Mesothelial cell of epicardium (in vitro differentiated cells): ENCODE results near the gene TMIE. TPM values are rescaled to one million over a fixed set of nuclear protein-coding genes. Genes with fewer than 3 reads are reported as not detected.
A peak's percentile ranks its signal among the peaks of the same experiment; 100 is the strongest.

ENCODE experiments used
- DNase-seq, 2 experiments: peaks; one replicate each; pipeline ENCODE4 v3.0.0; 2021; ENCODE audit warnings: low spot score in 2 of 2; ENCODE audit not compliant: unreplicated experiment in 2 of 2
- H3K27ac Mint-ChIP-seq: 2 replicates; pipeline ENCODE4 v1.8.0; 2021; ENCODE audit warnings: mixed read lengths
- H3K27me3 Mint-ChIP-seq: 2 replicates; pipeline ENCODE4 v1.8.0; 2021; ENCODE audit warnings: low read depth, mixed read lengths
- H3K36me3 Mint-ChIP-seq: 2 replicates; pipeline ENCODE4 v1.8.0; 2021; ENCODE audit warnings: mixed read lengths
- H3K4me1 Mint-ChIP-seq: 2 replicates; pipeline ENCODE4 v1.8.0; 2021; ENCODE audit warnings: mixed read lengths
- H3K4me3 Mint-ChIP-seq: 2 replicates; pipeline ENCODE4 v1.8.0; 2021; ENCODE audit warnings: mild to moderate bottlenecking, moderate library complexity, mixed read lengths
- H3K9me3 Mint-ChIP-seq: 2 replicates; pipeline ENCODE4 v1.8.0; 2021; ENCODE audit warnings: mixed read lengths
- total RNA-seq: library from RNA; stranded (reverse); gene quantifications from 3 replicates; pipeline ENCODE4 v1.2.1, GENCODE V29; 2021
- TF ChIP-seq, protein P1 (sequence below): fragments of 200-600 bp; sonication (generic); IDR thresholded peaks from one replicate; pipeline ENCODE4 v1.5.0; 2021; ENCODE audit warnings: antibody characterized with exemption; ENCODE audit not compliant: unreplicated experiment

The TMIE gene
- total RNA-seq, 1 donor from 2014 or later, result 0.54 TPM

DNA sequence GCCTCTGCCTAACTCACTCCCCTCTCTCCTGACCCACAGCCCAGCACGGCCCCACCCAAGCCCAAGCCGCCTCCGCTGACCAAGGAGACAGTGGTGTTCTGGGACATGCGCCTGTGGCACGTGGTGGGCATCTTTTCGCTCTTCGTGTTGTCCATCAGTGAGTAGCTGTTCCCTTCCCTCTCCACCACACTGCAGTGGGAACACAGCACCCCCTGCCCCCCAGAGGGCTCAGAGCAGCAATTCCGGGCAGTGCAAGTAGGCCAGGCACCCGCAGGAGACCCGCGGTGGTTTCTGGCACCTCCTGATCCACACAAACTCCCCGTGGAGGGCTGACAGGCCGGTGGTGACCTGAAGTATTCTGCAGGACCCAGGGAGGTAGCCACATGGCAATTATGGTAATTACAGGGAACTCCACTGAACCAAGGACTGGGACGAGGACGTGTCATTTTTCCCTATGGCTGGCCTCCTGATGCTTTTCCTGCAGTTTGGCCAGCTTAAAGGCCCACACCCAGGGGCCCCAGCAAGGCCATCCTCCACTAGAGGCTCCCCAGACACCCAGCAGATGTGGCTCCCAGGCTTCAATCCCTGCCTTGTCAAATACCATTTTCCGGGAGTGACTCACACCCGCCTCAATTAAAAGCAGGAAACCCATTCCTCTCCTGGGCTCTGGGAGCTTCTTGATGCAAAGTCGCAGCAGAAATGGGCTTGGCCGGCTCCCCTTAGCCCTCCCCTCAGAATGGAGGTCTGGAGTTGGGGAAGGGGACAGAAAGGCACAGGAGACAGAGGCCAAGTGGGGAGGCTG is 4.8 kb downstream of the TMIE start:
- Mint-ChIP-seq H3K36me3 (no peaks in the 10 kb centered on the region), H3K27ac (peak overlapping the region; percentile 47), H3K9me3 (no peaks in the 10 kb centered on the region), H3K4me3 (no peak overlapping the region), H3K27me3 (peaks cover 24% of the 10 kb centered on the region), H3K4me1 (peaks cover 16% of the 10 kb centered on the region)
- no peak for DNase-seq
- TF ChIP-seq, protein P1, sequence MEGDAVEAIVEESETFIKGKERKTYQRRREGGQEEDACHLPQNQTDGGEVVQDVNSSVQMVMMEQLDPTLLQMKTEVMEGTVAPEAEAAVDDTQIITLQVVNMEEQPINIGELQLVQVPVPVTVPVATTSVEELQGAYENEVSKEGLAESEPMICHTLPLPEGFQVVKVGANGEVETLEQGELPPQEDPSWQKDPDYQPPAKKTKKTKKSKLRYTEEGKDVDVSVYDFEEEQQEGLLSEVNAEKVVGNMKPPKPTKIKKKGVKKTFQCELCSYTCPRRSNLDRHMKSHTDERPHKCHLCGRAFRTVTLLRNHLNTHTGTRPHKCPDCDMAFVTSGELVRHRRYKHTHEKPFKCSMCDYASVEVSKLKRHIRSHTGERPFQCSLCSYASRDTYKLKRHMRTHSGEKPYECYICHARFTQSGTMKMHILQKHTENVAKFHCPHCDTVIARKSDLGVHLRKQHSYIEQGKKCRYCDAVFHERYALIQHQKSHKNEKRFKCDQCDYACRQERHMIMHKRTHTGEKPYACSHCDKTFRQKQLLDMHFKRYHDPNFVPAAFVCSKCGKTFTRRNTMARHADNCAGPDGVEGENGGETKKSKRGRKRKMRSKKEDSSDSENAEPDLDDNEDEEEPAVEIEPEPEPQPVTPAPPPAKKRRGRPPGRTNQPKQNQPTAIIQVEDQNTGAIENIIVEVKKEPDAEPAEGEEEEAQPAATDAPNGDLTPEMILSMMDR, result no peak

DNA sequence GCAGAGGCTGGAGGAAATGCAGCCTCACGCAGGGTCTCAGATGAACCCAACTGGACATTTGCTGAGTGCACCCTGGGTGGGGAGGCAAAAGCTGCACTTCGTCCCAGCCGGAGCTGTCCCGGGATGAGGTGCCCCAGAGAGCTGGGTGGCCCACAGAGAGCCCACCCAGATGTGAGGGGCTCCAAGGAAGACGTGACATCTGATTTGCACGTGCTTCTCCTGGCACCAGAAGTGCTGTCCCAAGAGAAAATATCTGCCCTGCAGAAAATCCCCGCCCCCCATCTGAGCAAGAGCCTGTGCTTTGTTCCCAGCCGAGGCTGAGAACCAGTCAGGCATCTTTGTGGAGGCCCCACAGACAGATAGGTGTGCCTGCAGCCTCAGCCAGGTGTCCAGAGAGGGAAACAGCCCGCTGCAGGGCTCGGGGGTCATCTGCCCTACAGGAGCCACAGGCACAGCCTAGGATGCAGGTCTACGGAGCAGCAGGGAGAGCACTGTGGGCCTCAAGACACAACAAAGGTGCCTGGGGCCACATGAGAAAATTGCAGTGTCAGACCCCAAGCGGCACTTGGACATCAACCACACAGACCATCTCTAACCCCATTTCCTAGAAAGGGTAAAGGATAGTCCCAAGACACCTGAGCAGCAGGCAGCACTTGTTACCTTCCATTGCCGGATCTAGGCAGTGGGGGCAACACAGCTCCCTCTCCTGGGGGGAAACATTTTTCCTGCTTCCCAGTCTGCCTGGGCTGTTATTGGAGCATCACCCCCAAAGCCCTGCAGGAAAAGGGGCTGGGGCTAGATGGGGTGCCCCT is 5.8 kb downstream of the TMIE start:
- Mint-ChIP-seq H3K9me3 (no peaks in the 10 kb centered on the region), H3K36me3 (no peaks in the 10 kb centered on the region), H3K4me3 (no peak overlapping the region), H3K27me3 (peaks cover 19% of the 10 kb centered on the region), H3K4me1 (peaks cover 11% of the 10 kb centered on the region), H3K27ac (no peak overlapping the region)
- peak in 1 of 2 experiments; percentile 13 for DNase-seq
- TF ChIP-seq, protein P1, result no peak

DNA sequence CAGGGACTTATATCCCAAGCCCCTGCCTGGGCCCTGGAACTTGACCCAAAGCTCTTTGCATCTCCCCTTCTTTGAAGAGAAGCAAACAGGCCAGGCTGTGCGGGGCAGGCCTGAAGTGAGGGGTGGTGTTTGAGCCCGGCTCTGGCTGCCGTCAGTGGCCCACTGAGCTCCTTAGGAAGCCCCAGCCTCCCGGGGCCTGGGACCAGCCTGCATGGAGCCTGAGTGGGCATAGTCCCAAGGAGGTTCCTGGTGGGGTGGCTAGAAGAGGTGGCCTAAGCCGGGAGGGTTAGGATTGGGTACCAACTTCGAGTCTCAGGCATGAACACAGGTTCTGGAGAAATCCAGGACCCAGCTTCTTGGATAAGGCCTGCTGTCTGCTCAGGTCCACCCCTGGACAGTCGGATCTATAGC is 6.4 kb downstream of the TMIE start:
- Mint-ChIP-seq H3K4me1 (peaks cover 6% of the 10 kb centered on the region), H3K27ac (no peak overlapping the region), H3K36me3 (no peaks in the 10 kb centered on the region), H3K27me3 (peaks cover 13% of the 10 kb centered on the region), H3K9me3 (no peaks in the 10 kb centered on the region), H3K4me3 (no peak overlapping the region)
- DNase-seq, result peak in 1 of 2 experiments; percentile 10
- TF ChIP-seq, protein P1, result no peak

DNA sequence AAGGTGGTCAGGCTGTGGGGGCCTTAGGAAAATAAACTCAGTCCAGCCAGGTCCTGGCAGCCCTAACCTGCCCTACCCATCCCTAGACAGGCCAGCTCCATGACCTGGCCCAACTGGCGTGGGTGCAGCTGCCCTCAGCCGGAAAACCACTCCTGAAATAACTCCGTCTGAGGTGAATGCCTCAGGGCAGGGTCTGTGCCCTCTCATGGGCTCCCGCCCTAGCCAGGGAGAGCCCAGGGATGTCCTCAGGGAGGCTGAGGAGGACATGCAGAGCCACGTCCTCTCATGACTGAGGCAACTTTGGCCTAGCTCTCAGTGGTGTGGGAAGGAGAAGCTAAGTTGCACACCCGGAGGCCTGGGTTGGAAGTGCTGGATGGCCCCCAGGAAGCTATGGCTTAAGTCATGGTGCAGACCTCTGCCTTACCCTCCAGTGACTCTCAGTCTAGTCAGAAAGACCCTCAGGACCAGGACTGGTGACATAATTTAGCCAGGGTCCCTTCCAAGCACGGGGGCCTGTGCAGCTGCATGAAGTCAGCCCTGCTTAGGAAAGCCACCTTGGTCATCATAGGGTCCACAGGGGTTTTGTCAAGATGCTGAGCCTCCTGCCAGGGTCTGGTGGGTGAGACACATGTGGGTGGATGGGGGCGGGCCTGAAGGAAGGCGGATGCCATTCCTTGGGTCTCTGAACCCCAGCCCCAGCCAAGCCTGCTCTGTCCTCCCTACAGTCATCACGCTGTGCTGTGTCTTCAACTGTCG is 7.4 kb downstream of the TMIE start:
- no peak overlapping the region for H3K4me3 Mint-ChIP-seq
- TF ChIP-seq, protein P1, result no peak
- peaks cover 6% of the 10 kb centered on the region for H3K4me1 Mint-ChIP-seq
- H3K27me3 Mint-ChIP-seq, result peaks cover 6% of the 10 kb centered on the region
- H3K36me3 Mint-ChIP-seq, result no peaks in the 10 kb centered on the region
- peak in 1 of 2 experiments; percentile 9 for DNase-seq
- no peak overlapping the region for H3K27ac Mint-ChIP-seq
- no peaks in the 10 kb centered on the region for H3K9me3 Mint-ChIP-seq

DNA sequence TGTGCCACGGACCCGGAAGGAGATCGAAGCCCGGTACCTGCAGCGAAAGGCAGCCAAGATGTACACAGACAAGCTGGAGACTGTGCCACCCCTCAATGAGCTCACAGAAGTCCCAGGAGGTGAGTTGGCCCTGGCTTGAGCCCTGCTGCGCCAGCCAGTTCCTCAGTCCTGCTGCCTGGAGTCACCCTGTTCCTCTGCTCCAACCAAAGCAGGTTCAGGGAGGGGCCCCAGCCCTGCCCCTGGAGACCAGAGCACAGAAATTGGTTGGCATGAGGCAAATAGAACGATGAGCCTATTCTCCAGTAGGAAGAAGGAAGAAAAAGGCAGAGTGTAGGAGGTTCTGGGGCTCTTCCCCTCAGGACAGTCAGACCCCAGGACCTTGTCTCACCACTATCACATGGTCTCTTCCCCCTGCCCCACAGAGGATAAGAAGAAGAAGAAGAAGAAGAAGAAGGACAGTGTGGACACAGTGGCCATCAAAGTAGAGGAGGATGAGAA is 8.0 kb downstream of the TMIE start:
- no peak overlapping the region for H3K27ac Mint-ChIP-seq
- H3K27me3 Mint-ChIP-seq, result peaks cover 2% of the 10 kb centered on the region
- no peaks in the 10 kb centered on the region for H3K9me3 Mint-ChIP-seq
- H3K36me3 Mint-ChIP-seq, result no peaks in the 10 kb centered on the region
- H3K4me1 Mint-ChIP-seq, result peaks cover 6% of the 10 kb centered on the region
- TF ChIP-seq, protein P1, result no peak
- no peak for DNase-seq
- H3K4me3 Mint-ChIP-seq, result no peak overlapping the region
